HepG2 (cell line): ENCODE measurements around the gene ERMP1. TPM values are rescaled to one million over a fixed set of nuclear protein-coding genes. Genes with fewer than 3 reads are reported as not detected.

Experiments
- ATAC-seq: fragments of 200-7000 bp; cut with Tn5 transposase; 3 replicates; pipeline ENCODE4 v1.9.1; 2020; ENCODE audit warnings: mild to moderate bottlenecking, moderate library complexity
- Bru-seq: library from RNA; stranded (reverse); fragments of 400-500 nt; gene quantifications from one replicate; lab custom pipeline; 2021; lab: Mats Ljungman, UMichigan
- BruChase-seq, 2 experiments: library from RNA; stranded (reverse); fragments of 400-500 nt; gene quantifications; one replicate each; lab custom pipeline; 2021; lab: Mats Ljungman, UMichigan
- BruUV-seq: library from RNA; stranded (reverse); fragments of 400-500 nt; replicated peaks from 2 replicates; lab custom pipeline; 2021; lab: Mats Ljungman, UMichigan
- CTCF ChIA-PET: fragments of 300-600 bp; formaldehyde crosslinking; extraction: SDS; loops from one replicate; lab custom pipeline; 2021; ENCODE audit warnings: low total read pairs, inconsistent platforms, low intra/inter-chr PET ratio; lab: Yijun Ruan, JAX
- POLR2A ChIA-PET: fragments of 350-600 bp; sonication (Branson Sonifier 250); formaldehyde crosslinking; loops from one replicate; lab custom pipeline; 2020; ENCODE audit warnings: antibody characterized with exemption, inconsistent platforms; lab: Yijun Ruan, JAX
- DNase-seq: peaks from one replicate; pipeline ENCODE4 v3.0.0-alpha.2; 2015; ENCODE audit warnings: low spot score
- FAIRE-seq: peaks from 3 replicates; lab custom pipeline; 2011; peaks lifted over from hg19 to GRCh38; lab: Jason Lieb, UNC
- H2AFZ ChIP-seq: one replicate; pipeline ENCODE4 v1.6.1; 2011; ENCODE audit warnings: low read length, inconsistent platforms
- H3K27ac ChIP-seq: fragments of 300-600 bp; 3 replicates; pipeline ENCODE4 v1.8.0; 2011; ENCODE audit warnings: mixed run types, mild to moderate bottlenecking, mixed read lengths, low read length, inconsistent platforms; ENCODE audit not compliant: insufficient read depth; ENCODE audit errors: extremely low read length
- H3K27me3 ChIP-seq, 2 experiments: fragments of 200-600 bp in 1 of 2; 2 replicates in 1 of 2; 3 replicates in 1 of 2; pipeline versions ENCODE4 v1.6.0 to v1.8.0; 2011; ENCODE audit warnings: low read length in 2 of 2, mild to moderate bottlenecking in 2 of 2, moderate library complexity in 2 of 2, inconsistent platforms in 1 of 2; ENCODE audit not compliant: insufficient read depth in 2 of 2, control insufficient read depth in 1 of 2
- H3K36me3 ChIP-seq, 2 experiments: fragments of 200-600 bp in 1 of 2; replicated peaks in 1 of 2; 2 replicates in 1 of 2; 3 replicates in 1 of 2; pipeline versions ENCODE4 v1.5.1 to v1.8.0; 2011; ENCODE audit warnings: low read length in 2 of 2, inconsistent platforms in 1 of 2; ENCODE audit not compliant: insufficient read depth in 2 of 2, control insufficient read depth in 1 of 2
- H3K4me1 ChIP-seq: 2 replicates; pipeline ENCODE4 v1.5.1; 2012; ENCODE audit warnings: low read length, inconsistent platforms; ENCODE audit not compliant: insufficient read depth
- H3K4me2 ChIP-seq: 2 replicates; pipeline ENCODE4 v1.6.0; 2011; ENCODE audit warnings: low read depth, low read length, inconsistent platforms
- H3K4me3 ChIP-seq, 3 experiments: fragments of 200-600 bp in 1 of 3; sonication (generic), shearing (Covaris generic) in 1 of 3; replicated peaks in 1 of 3; 2 replicates each; pipeline ENCODE4 v1.5.1; 2011 to 2016; ENCODE audit warnings: low read length in 3 of 3, inconsistent platforms in 2 of 3, low read depth in 2 of 3, mild to moderate bottlenecking in 2 of 3, control low read depth in 1 of 3, mixed read lengths in 1 of 3; ENCODE audit not compliant: insufficient read depth in 1 of 3
- H3K79me2 ChIP-seq: one replicate; pipeline ENCODE4 v1.6.1; 2011; ENCODE audit warnings: low read length, inconsistent platforms; ENCODE audit not compliant: insufficient read depth
- H3K9ac ChIP-seq: 2 replicates; pipeline ENCODE4 v1.6.0; 2011; ENCODE audit warnings: mild to moderate bottlenecking, low read depth, low read length, inconsistent platforms; ENCODE audit not compliant: insufficient read depth
- H3K9me3 ChIP-seq: 2 replicates; pipeline ENCODE4 v1.5.1; 2012; ENCODE audit warnings: mild to moderate bottlenecking, low read length
- H4K20me1 ChIP-seq: 2 replicates; pipeline ENCODE4 v1.6.0; 2011; ENCODE audit warnings: inconsistent platforms, mild to moderate bottlenecking, low read length, moderate library complexity; ENCODE audit not compliant: insufficient read depth
- AGO1 ChIP-seq: fragments of 200-400 bp; formaldehyde crosslinking; IDR thresholded peaks from 2 replicates; pipeline ENCODE4 v1.6.1; 2017; ENCODE audit warnings: mild to moderate bottlenecking, low read depth, low read length, moderate library complexity; ENCODE audit not compliant: poor library complexity, severe bottlenecking
- DNMT3B ChIP-seq: conservative IDR thresholded peaks from 2 replicates; pipeline ENCODE4 v1.6.1; 2016; ENCODE audit warnings: missing biosample characterization, control low read depth
- EEA1 ChIP-seq: sonication (generic); formaldehyde crosslinking; IDR thresholded peaks from 2 replicates; pipeline ENCODE4 v1.5.1; 2020; ENCODE audit warnings: mild to moderate bottlenecking, missing genetic modification reagents, borderline replicate concordance
- FOXC1 ChIP-seq: sonication (generic); formaldehyde crosslinking; IDR thresholded peaks from 2 replicates; pipeline ENCODE4 v1.8.0; 2022; ENCODE audit warnings: mild to moderate bottlenecking, missing genetic modification reagents, borderline replicate concordance
- KDM4B ChIP-seq: sonication (generic); formaldehyde crosslinking; IDR thresholded peaks from 2 replicates; pipeline ENCODE4 v1.4.0; 2020; ENCODE audit warnings: missing genetic modification reagents
- MNT ChIP-seq: fragments of 450-650 bp; IDR thresholded peaks from 2 replicates; pipeline ENCODE4 v1.6.1; 2016
- SNAPC5 ChIP-seq: sonication (generic); formaldehyde crosslinking; IDR thresholded peaks from 2 replicates; pipeline ENCODE4 v1.8.1; 2023; ENCODE audit warnings: mild to moderate bottlenecking, missing genetic modification reagents, borderline replicate concordance
- ZNF280B ChIP-seq: sonication (generic); formaldehyde crosslinking; IDR thresholded peaks from 2 replicates; pipeline ENCODE4 v1.5.0; 2020; ENCODE audit warnings: missing genetic modification reagents, mild to moderate bottlenecking, borderline replicate concordance
- ZNF292 ChIP-seq: sonication (generic); formaldehyde crosslinking; IDR thresholded peaks from 2 replicates; pipeline ENCODE4 v1.8.1; 2022; ENCODE audit warnings: mild to moderate bottlenecking, low read depth, missing genetic modification reagents, borderline replicate concordance
- ZNF83 ChIP-seq: sonication (generic); formaldehyde crosslinking; IDR thresholded peaks from 2 replicates; pipeline ENCODE4 v1.4.0; 2020; ENCODE audit warnings: missing genetic modification reagents, mild to moderate bottlenecking, borderline replicate concordance
- WGBS: methylation state at CpG from one replicate; pipeline ENCODE4 v1.1.6; 2017; ENCODE audit warnings: low lambda C conversion rate; 5-methylcytosine and 5-hydroxymethylcytosine counted together
- in situ Hi-C: cut with HindIII; loops from 2 replicates; pipeline ENCODE4 v1.10.0; 2017; ENCODE audit warnings: low pct_unique_long_range_greater_than_20kb; ENCODE audit not compliant: extremely low pct_ligation_motif_present
- intact Hi-C: fragments of 100-400 bp; cut with micrococcal nuclease; formaldehyde crosslinking; loops from one replicate; pipeline ENCODE4 v1.10.0; 2022; ENCODE audit not compliant: unreplicated experiment
- long read RNA-seq, 2 experiments: library from RNA in 1 of 2; library from polyadenylated mRNA in 1 of 2; stranded (forward) in 1 of 2; unstranded in 1 of 2; transcript quantifications; one replicate each; pipeline ENCODE4 v2.0.0, GENCODE V29; 2019 to 2022
- polyA minus RNA-seq, 3 experiments: library from RNA; depleted of rRNA, polyadenylated mRNA; stranded (reverse); fragments of >200 nt; gene quantifications; 2 replicates each; pipeline ENCODE4 v1.2.3, GENCODE V29; 2011; ENCODE audit warnings: low replicate concordance in 1 of 3
- polyA plus RNA-seq, 8 experiments: library from polyadenylated mRNA; depleted of rRNA in 3 of 8; stranded (reverse) in 7 of 8; unstranded in 1 of 8; fragments of >200 nt; fragmentation: Illumina TruSeq in 4 of 8; extraction: Trizol in 4 of 8; gene quantifications; 2 replicates each; pipeline versions ENCODE4 v1.2.1 to v1.2.3, GENCODE V29; 2011 to 2016; ENCODE audit warnings: low read depth in 4 of 8, missing spikeins in 1 of 8, mixed read lengths in 1 of 8; ENCODE audit not compliant: insufficient read depth in 1 of 8
- total RNA-seq, 5 experiments: library from RNA; depleted of rRNA; stranded (reverse); fragments of >200 nt; fragmentation: Illumina TruSeq; extraction: Trizol; gene quantifications; 2 replicates each; pipeline ENCODE4 v1.2.3, GENCODE V29; 2016; ENCODE audit warnings: low read depth in 1 of 5

The ERMP1 gene
- total RNA-seq (2016; rRNA removed; fragmentation: Illumina TruSeq; extraction: Trizol) (28.1 and 40.9 TPM in 2 replicates), polyA plus RNA-seq (2011; rRNA removed) (46.8 and 65.4 TPM in 2 replicates), polyA minus RNA-seq (2011; rRNA and poly(A)+ RNA removed; ENCODE audit: low replicate concordance) (64.3 and 119 TPM in 2 replicates), Bru-seq, nascent RNA (percentile 80 among the genes with signal in this experiment), BruChase-seq, experiment 1, labeled RNA remaining after a 6-hour chase (percentile 73 among the genes with signal in this experiment), BruChase-seq, experiment 2, labeled RNA remaining after a 2-hour chase (percentile 78 among the genes with signal in this experiment)
- total RNA-seq (2016; cell fraction: cytosol; rRNA removed; fragmentation: Illumina TruSeq; extraction: Trizol; ENCODE audit: low read depth), result 5.7 and 5.9 TPM in 2 replicates
- 27.4 and 39.6 TPM in 2 replicates for total RNA-seq (2016; cell fraction: insoluble cytoplasmic fraction; rRNA removed; fragmentation: Illumina TruSeq; extraction: Trizol)
- 11.3 and 14.9 TPM in 2 replicates for total RNA-seq (2016; cell fraction: membrane; rRNA removed; fragmentation: Illumina TruSeq; extraction: Trizol)
- 50.1 and 60.1 TPM in 2 replicates for total RNA-seq (2016; cell fraction: nucleus; rRNA removed; fragmentation: Illumina TruSeq; extraction: Trizol)
- 33.1 and 44.2 TPM in 2 replicates for polyA plus RNA-seq (2011; cell fraction: cytosol; rRNA removed)
- 24.2 and 24.7 TPM in 2 replicates for polyA plus RNA-seq (2011; cell fraction: nucleus; rRNA removed)
- 43.7 and 53.7 TPM in 2 replicates for polyA plus RNA-seq (2012)
- polyA plus RNA-seq (2016; cell fraction: cytosol; fragmentation: Illumina TruSeq; extraction: Trizol; ENCODE audit: low read depth), result 1.6 and 2.0 TPM in 2 replicates
- polyA plus RNA-seq (2016; cell fraction: insoluble cytoplasmic fraction; fragmentation: Illumina TruSeq; extraction: Trizol; ENCODE audit: low read depth), result 19.0 and 20.2 TPM in 2 replicates
- 5.1 and 6.0 TPM in 2 replicates for polyA plus RNA-seq (2016; cell fraction: membrane; fragmentation: Illumina TruSeq; extraction: Trizol; ENCODE audit: low read depth)
- 44.8 and 46.9 TPM in 2 replicates for polyA plus RNA-seq (2016; cell fraction: nucleus; fragmentation: Illumina TruSeq; extraction: Trizol; ENCODE audit: insufficient read depth, low read depth)
- 73.7 and 81.5 TPM in 2 replicates for polyA minus RNA-seq (2011; cell fraction: cytosol; rRNA and poly(A)+ RNA removed)
- 70.6 and 70.7 TPM in 2 replicates for polyA minus RNA-seq (2011; cell fraction: nucleus; rRNA and poly(A)+ RNA removed)
- long read RNA-seq, experiment 1, full-length matches to known transcripts, result 1 of 15 reads
- long read RNA-seq, experiment 1, partial matches to known transcripts, result 3 of 15 reads
- long read RNA-seq, experiment 1, other reads (novel, unspliced or antisense), result 11 of 15 reads
- long read RNA-seq, experiment 2, full-length matches to known transcripts, result 18 of 102 reads
- long read RNA-seq, experiment 2, partial matches to known transcripts, result 16 of 102 reads
- long read RNA-seq, experiment 2, other reads (novel, unspliced or antisense), result 68 of 102 reads

- ChIA-PET CTCF (interaction anchor here (0.9 kb wide), 1 partner anchor 37 kb away, joined by 4 read pairs; no protein-coding TSS in a partner anchor), POLR2A (interaction anchor here (0.7 to 2.9 kb wide), 7 partner anchors 11 to 925 kb away, joined by 3 to 15 read pairs (median 4); partner anchors contain the start of genes KDM4C and RANBP6)
- peak; percentile 71 for DNase-seq
- Histone ChIP-seq H2AFZ (peak within 1 kb of the TSS; percentile 91), H3K4me2 (peak within 1 kb of the TSS; percentile 80), H4K20me1 (no peaks in the 10 kb centered on the region), H3K79me2 (peaks cover 40% of the 10 kb centered on the region), H3K4me3 (peak within 1 kb of the TSS; percentile 70 to 87 (median 73)), H3K9me3 (no peaks in the 10 kb centered on the region), H3K4me1 (peaks cover 66% of the 10 kb centered on the region), H3K36me3 (peaks cover under 1 to 3% of the 10 kb centered on the region in 2 experiments; a peak in 1 of 5 replicates), H3K9ac (peak within 1 kb of the TSS; percentile 86), H3K27ac (peak within 1 kb of the TSS; percentile 90), H3K27me3 (no peaks in the 10 kb centered on the region)
- WGBS, result 6% methylated on average over 20 of the region's 95 CpGs
- peak; percentile 85 for ATAC-seq
- no peak for FAIRE-seq
- BruUV-seq, result no TSS peak
- in situ Hi-C loops, result no loop called here
- intact Hi-C loops, result loop anchor here (2.0 kb wide), 1 partner anchor 34 kb away; no protein-coding TSS in a partner anchor
- TF ChIP-seq AGO1 (no peak), ZNF83 (CRISPR knock-in tag) (no peak), MNT (no peak; the same call in 1 of the 2 replicates), ZNF292 (CRISPR knock-in tag) (peak; percentile 55; the same call in 1 of the 2 replicates), ZNF280B (no peak), DNMT3B (CRISPR knock-in tag) (no peak), KDM4B (peak; percentile 40; the same call in 1 of the 2 replicates), FOXC1 (CRISPR knock-in tag) (peak; percentile 97), SNAPC5 (CRISPR knock-in tag) (no peak), EEA1 (peak; percentile 30; the same call in 1 of the 2 replicates)
Observed at GRCh38 chr9:5832538-5833529, at the start of gene ERMP1. ERMP1 (minus strand) TSS chr9:5833117; CDS start chr9:5833027, 90 bp downstream.
